ENCODE results near the gene VSIG4. TPM values are rescaled to one million over a fixed set of nuclear protein-coding genes. Genes with fewer than 3 reads are reported as not detected.

Gene VSIG4
- total and polyA plus RNA-seq, 10 of the 15 experiments (the other 5 are each of a cell fraction or from before 2014, with no cell fraction given) = 0.05 to 0.36 TPM; not detected in 8

- Histone ChIP-seq H3K9ac (ENCODE audit: control insufficient read depth, insufficient read depth, low read length) (no peak overlapping the region), H3K4me1 (ENCODE audit: control insufficient read depth, insufficient read depth, low read length) (peaks cover 65% of the 10 kb centered on the region), H3K27me3 (replicated peaks in 1 of 2; ENCODE audit: control insufficient read depth in 2 of 2, insufficient read depth in 2 of 2, low read length in 1 of 2) (no peaks in the 10 kb centered on the region), H3K36me3 (ENCODE audit: control insufficient read depth in 2 of 2, insufficient read depth in 2 of 2, low read length in 1 of 2) (no peaks in the 10 kb centered on the region), H3K9me3 (replicated peaks; ENCODE audit: control insufficient read depth, insufficient read depth, low read length) (no peaks in the 10 kb centered on the region), H3K4me3 (no peak overlapping the region), H2AFZ (ENCODE audit: control insufficient read depth, low read depth, low read length) (no peak overlapping the region), H3K79me2 (ENCODE audit: control insufficient read depth, insufficient read depth, low read length) (no peaks in the 10 kb centered on the region), H3K4me2 (ENCODE audit: control insufficient read depth, insufficient read depth) (0 out of 2 replicates have a peak overlapping the region, but pooled peaks have one; percentile 69), H4K20me1 (ENCODE audit: control insufficient read depth, insufficient read depth) (no peaks in the 10 kb centered on the region), H3K27ac (ENCODE audit: control insufficient read depth, insufficient read depth) (peak overlapping the region; percentile 87)
- ChIA-PET POLR2A (interaction anchor here (0.8 to 1.8 kb wide), 2 partner anchors 16 to 292 kb away, joined by 4 read pairs; no protein-coding TSS in a partner anchor), SMC1A (ENCODE audit: uncharacterized antibody, unreplicated experiment) (interaction anchor here (1.1 to 10.6 kb wide), 6 partner anchors 11 to 433 kb away, joined by 3 to 85 read pairs (median 4); partner anchors contain the start of gene VSIG4), RAD21 (ENCODE audit: unreplicated experiment) (interaction anchor here (0.7 to 1.3 kb wide), 6 partner anchors 9 to 27 kb away, joined by 3 to 8 read pairs (median 3); no protein-coding TSS in a partner anchor), CTCF (interaction anchor here (0.5 to 1.4 kb wide), 3 partner anchors 13 to 30 kb away, joined by 3 to 6 read pairs (median 4); partner anchors contain the start of gene VSIG4)
- FAIRE-seq (no peak), ATAC-seq (no peak), DNase-seq (ENCODE audit: low read depth, low spot score) (no peak)
- no TSS peak for BruUV-seq (replicated peaks)
- TF ChIP-seq ZBTB11 (CRISPR knock-in tag; IDR thresholded peaks at IDR 0.05) = no peak
- no peak for TF ChIP-seq ZNF622 (IDR thresholded peaks at IDR 0.05)
- TF ChIP-seq MAX (IDR thresholded peaks at IDR 0.05; ENCODE audit: low read depth, low read length) = no peak
- no peak for TF ChIP-seq ZNF207 (IDR thresholded peaks at IDR 0.05; ENCODE audit: borderline replicate concordance)
- no peak for TF ChIP-seq NR2C1 (IDR thresholded peaks at IDR 0.05)
- no peak for TF ChIP-seq BCL3 (IDR thresholded peaks at IDR 0.05; ENCODE audit: borderline replicate concordance, insufficient read depth, low read depth, low read length, poor library complexity, severe bottlenecking)
- no peak for TF ChIP-seq POU2F2 (IDR thresholded peaks at IDR 0.05; ENCODE audit: borderline replicate concordance, low read depth, low read length)
- no peak for TF ChIP-seq NBN (IDR thresholded peaks at IDR 0.05)
- TF ChIP-seq RFX5 (IDR thresholded peaks at IDR 0.05; ENCODE audit: low read depth, low read length) = no peak
- TF ChIP-seq CHD4 (IDR thresholded peaks at IDR 0.05) = no peak
- TF ChIP-seq SMARCA5 (IDR thresholded peaks at IDR 0.05) = no peak
- no peak for TF ChIP-seq KDM1A (IDR thresholded peaks at IDR 0.05; ENCODE audit: borderline replicate concordance)
- no peak for TF ChIP-seq CBX3 (IDR thresholded peaks at IDR 0.05; ENCODE audit: borderline replicate concordance, low read depth)
- no peak for TF ChIP-seq MEF2B (IDR thresholded peaks at IDR 0.05; ENCODE audit: partially characterized antibody, poor library complexity, severe bottlenecking)
- no peak for TF ChIP-seq USF1 (IDR thresholded peaks at IDR 0.05; ENCODE audit: borderline replicate concordance, extremely low read length, insufficient read depth, low read depth, low read length)
- in situ Hi-C loops (cut with MboI) (loop anchor here (25.0 kb wide), 1 partner anchor 1802 kb away; the partner anchor contains the start of gene AMER1), intact Hi-C loops (cut with micrococcal nuclease; ENCODE audit: unreplicated experiment) (loop anchor here (5.0 to 10.0 kb wide), 4 partner anchors 317 to 720 kb away; no protein-coding TSS in a partner anchor)
- 7% methylated on average over 1 of the region's 1 CpG for WGBS (ENCODE audit: insufficient coverage, insufficient replicate concordance, low lambda C conversion rate, missing lambda C conversion rate)
Observed at GRCh38 chrX:66014556-66014955, 25.3 kb downstream of the VSIG4 start.

Measured in GM12878 (cell line).